ENCODE results near the gene CACNB4.

Gene CACNB4

GRCh38 chr2:152103271-152103670 lies 4.4 kb upstream of the CACNB4 start:
- H3K4me3 Mint-ChIP-seq, result no peak overlapping the region
- H3K27ac Mint-ChIP-seq, result no peak overlapping the region
- no peak for TF ChIP-seq CTCF (IDR thresholded peaks at IDR 0.05; ENCODE audit: unreplicated experiment in 3 of 3)
- no peaks in the 10 kb centered on the region for H3K36me3 Mint-ChIP-seq (ENCODE audit: low read depth)
- peaks cover 32% of the 10 kb centered on the region for H3K27me3 Mint-ChIP-seq (ENCODE audit: low read depth)
- peaks cover 11% of the 10 kb centered on the region for H3K4me1 Mint-ChIP-seq
- H3K9me3 Mint-ChIP-seq, result no peaks in the 10 kb centered on the region

GRCh38 chr2:152100961-152101360 lies 2.1 kb upstream of the CACNB4 start:
- Mint-ChIP-seq H3K27ac (no peak overlapping the region), H3K9me3 (no peaks in the 10 kb centered on the region), H3K27me3 (ENCODE audit: low read depth) (peaks cover 48% of the 10 kb centered on the region), H3K4me3 (peak overlapping the region in 2 of 3 experiments; percentile 36 to 81), H3K4me1 (peaks cover 19% of the 10 kb centered on the region), H3K36me3 (ENCODE audit: low read depth) (no peaks in the 10 kb centered on the region)
- TF ChIP-seq CTCF (IDR thresholded peaks at IDR 0.05; ENCODE audit: unreplicated experiment in 3 of 3), result no peak

- Mint-ChIP-seq H3K27me3 (ENCODE audit: low read depth) (peaks cover 58% of the 10 kb centered on the region), H3K27ac (peak overlapping the region; percentile 51 to 60 (median 52)), H3K36me3 (ENCODE audit: low read depth) (no peaks in the 10 kb centered on the region), H3K4me3 (peak overlapping the region; percentile 85 to 94 (median 91)), H3K4me1 (peaks cover 24% of the 10 kb centered on the region), H3K9me3 (no peaks in the 10 kb centered on the region)
- TF ChIP-seq CTCF (IDR thresholded peaks at IDR 0.05; ENCODE audit: unreplicated experiment in 3 of 3), result no peak
These were observed 665 bp upstream of the CACNB4 start for GRCh38 chr2:152099367-152100050.

- no peaks in the 10 kb centered on the region for H3K36me3 Mint-ChIP-seq (ENCODE audit: low read depth)
- H3K27ac Mint-ChIP-seq, result peak overlapping the region; percentile 56 to 77 (median 63)
- peaks cover 61% of the 10 kb centered on the region for H3K27me3 Mint-ChIP-seq (ENCODE audit: low read depth)
- no peaks in the 10 kb centered on the region for H3K9me3 Mint-ChIP-seq
- TF ChIP-seq CTCF (IDR thresholded peaks at IDR 0.05; ENCODE audit: unreplicated experiment in 3 of 3), result no peak
- H3K4me1 Mint-ChIP-seq, result peaks cover 29% of the 10 kb centered on the region
- peak overlapping the region; percentile 85 to 94 (median 92) for H3K4me3 Mint-ChIP-seq
These were observed 896 bp downstream of the CACNB4 start for GRCh38 chr2:152097801-152098495.

GRCh38 chr2:152097290-152097800 lies 1.5 kb downstream of the CACNB4 start:
- no peak for TF ChIP-seq CTCF (IDR thresholded peaks at IDR 0.05; ENCODE audit: unreplicated experiment in 3 of 3)
- H3K4me1 Mint-ChIP-seq, result peaks cover 29% of the 10 kb centered on the region
- peaks cover 57% of the 10 kb centered on the region for H3K27me3 Mint-ChIP-seq (ENCODE audit: low read depth)
- peak overlapping the region; percentile 85 to 94 (median 92) for H3K4me3 Mint-ChIP-seq
- H3K9me3 Mint-ChIP-seq, result no peaks in the 10 kb centered on the region
- peak overlapping the region; percentile 56 to 77 (median 63) for H3K27ac Mint-ChIP-seq
- no peaks in the 10 kb centered on the region for H3K36me3 Mint-ChIP-seq (ENCODE audit: low read depth)
